Common myeloid progenitor, CD34-positive (primary cell): ENCODE results near the gene COBLL1.

Source experiments
- CTCF ChIA-PET: fragments of 350-600 bp; sonication (Branson Sonifier 250); formaldehyde crosslinking; loops from one replicate; lab custom pipeline; 2021; ENCODE audit warnings: antibody characterized with exemption; lab: Charles Lee
- POLR2A ChIA-PET: fragments of 350-600 bp; sonication (Branson Sonifier 250); formaldehyde crosslinking; loops from one replicate; lab custom pipeline; 2021; ENCODE audit warnings: antibody characterized with exemption; lab: Charles Lee
- DNase-seq, 3 donors: peaks; one replicate each; pipeline versions ENCODE4 v3.0.0 to v3.0.0-alpha.2; 2013
- H3K27ac ChIP-seq, 2 experiments: 1 replicate in 1 of 2; 2 replicates in 1 of 2; pipeline ENCODE4 v1.7.0; 2013; ENCODE audit warnings: inconsistent platforms in 2 of 2, low read length in 2 of 2, mild to moderate bottlenecking in 2 of 2, low read depth in 1 of 2, moderate library complexity in 1 of 2; ENCODE audit not compliant: severe bottlenecking in 2 of 2, insufficient read depth in 1 of 2, poor library complexity in 1 of 2
- H3K27me3 ChIP-seq, 5 experiments: replicated peaks in 2 of 5; 1 replicate in 3 of 5; 2 replicates in 2 of 5; pipeline versions ENCODE4 v1.6.1 to v1.7.0; 2013; ENCODE audit warnings: low read length in 4 of 5, mild to moderate bottlenecking in 2 of 5, moderate library complexity in 2 of 5, inconsistent platforms in 1 of 5; ENCODE audit not compliant: insufficient read depth in 5 of 5, control insufficient read depth in 4 of 5
- H3K36me3 ChIP-seq, 4 experiments: 1 replicate in 2 of 4; 2 replicates in 2 of 4; pipeline versions ENCODE4 v1.6.1 to v1.7.0; 2013; ENCODE audit warnings: low read length in 3 of 4, control low read depth in 1 of 4, mild to moderate bottlenecking in 1 of 4; ENCODE audit not compliant: control insufficient read depth in 4 of 4, insufficient read depth in 4 of 4
- H3K4me1 ChIP-seq, 4 experiments: 1 replicate in 3 of 4; 2 replicates in 1 of 4; pipeline versions ENCODE4 v1.6.1 to v1.7.1; 2013; ENCODE audit warnings: low read length in 3 of 4, mild to moderate bottlenecking in 3 of 4, control low read depth in 1 of 4, inconsistent platforms in 1 of 4, moderate library complexity in 1 of 4; ENCODE audit not compliant: control insufficient read depth in 4 of 4, insufficient read depth in 4 of 4; ENCODE audit errors: control extremely low read depth in 1 of 4
- H3K4me3 ChIP-seq, 7 experiments: 1 replicate in 4 of 7; 2 replicates in 3 of 7; pipeline versions ENCODE4 v1.5.1 to v1.7.0; 2013; ENCODE audit warnings: mild to moderate bottlenecking in 7 of 7, low read length in 6 of 7, moderate library complexity in 6 of 7, inconsistent platforms in 2 of 7, low read depth in 2 of 7, control low read depth in 1 of 7; ENCODE audit not compliant: insufficient read depth in 4 of 7, control insufficient read depth in 1 of 7; ENCODE audit errors: extremely low read depth in 1 of 7
- H3K9me3 ChIP-seq, 5 experiments: 1 replicate in 4 of 5; 2 replicates in 1 of 5; pipeline versions ENCODE4 v1.6.1 to v1.7.1; 2013; ENCODE audit warnings: low read length in 4 of 5, mild to moderate bottlenecking in 2 of 5, inconsistent platforms in 1 of 5, low read depth in 1 of 5, moderate library complexity in 1 of 5; ENCODE audit not compliant: control insufficient read depth in 4 of 5, insufficient read depth in 2 of 5; ENCODE audit errors: control extremely low read depth in 1 of 5
- WGBS: methylation state at CpG from one replicate; pipeline ENCODE4 v1.1.5; 2013; ENCODE audit not compliant: insufficient coverage; 5-methylcytosine and 5-hydroxymethylcytosine counted together

COBLL1 gene

GRCh38 chr2:164692958-164693357 lies 148.7 kb downstream of the COBLL1 start:
- Histone ChIP-seq H3K27ac (no peak overlapping the region), H3K27me3 (no peaks in the 10 kb centered on the region), H3K4me1 (no peaks in the 10 kb centered on the region), H3K36me3 (peaks cover 7 to 22% (median 15%) of the 10 kb centered on the region in 4 experiments), H3K9me3 (no peaks in the 10 kb centered on the region), H3K4me3 (no peak overlapping the region)
- ChIA-PET POLR2A (no interaction called here), CTCF (no interaction called here)
- DNase-seq, result no peak
- WGBS, result no CpG with 5 or more reads among the region's 2 CpGs

GRCh38 chr2:164692114-164692513 lies 149.5 kb downstream of the COBLL1 start:
- H3K4me1 ChIP-seq, result no peaks in the 10 kb centered on the region
- no peaks in the 10 kb centered on the region for H3K27me3 ChIP-seq
- no peak overlapping the region for H3K27ac ChIP-seq
- DNase-seq, result no peak
- no peak overlapping the region for H3K4me3 ChIP-seq
- peaks cover 7 to 25% (median 15%) of the 10 kb centered on the region in 4 experiments for H3K36me3 ChIP-seq
- H3K9me3 ChIP-seq, result no peaks in the 10 kb centered on the region
- POLR2A ChIA-PET, result no interaction called here
- CTCF ChIA-PET, result interaction anchor here (1.5 kb wide), 1 partner anchor 11 kb away, joined by 4 read pairs; no protein-coding TSS in a partner anchor
- WGBS, result 94% methylated on average over 3 of the region's 3 CpGs

GRCh38 chr2:164691346-164691887 lies 150.2 kb downstream of the COBLL1 start:
- peaks cover 7 to 25% (median 15%) of the 10 kb centered on the region in 4 experiments for H3K36me3 ChIP-seq
- no peak for DNase-seq
- POLR2A ChIA-PET, result no interaction called here
- H3K27ac ChIP-seq, result no peak overlapping the region
- H3K27me3 ChIP-seq, result no peaks in the 10 kb centered on the region
- H3K9me3 ChIP-seq, result no peaks in the 10 kb centered on the region
- no peak overlapping the region for H3K4me3 ChIP-seq
- H3K4me1 ChIP-seq, result no peaks in the 10 kb centered on the region
- CTCF ChIA-PET, result interaction anchor here (1.5 kb wide), 1 partner anchor 11 kb away, joined by 4 read pairs; no protein-coding TSS in a partner anchor
- WGBS, result 100% methylated on average over 2 of the region's 2 CpGs

- Histone ChIP-seq H3K9me3 (no peaks in the 10 kb centered on the region), H3K27ac (no peak overlapping the region), H3K4me1 (no peaks in the 10 kb centered on the region), H3K36me3 (peaks cover 7 to 24% (median 16%) of the 10 kb centered on the region in 4 experiments), H3K4me3 (no peak overlapping the region), H3K27me3 (no peaks in the 10 kb centered on the region)
- ChIA-PET CTCF (no interaction called here), POLR2A (no interaction called here)
- WGBS, result 100% methylated on average over 1 of the region's 2 CpGs
- DNase-seq, result no peak
Measured at GRCh38 chr2:164690361-164690760, 151.3 kb downstream of the COBLL1 start.

- Histone ChIP-seq H3K27me3 (no peaks in the 10 kb centered on the region), H3K4me1 (no peaks in the 10 kb centered on the region), H3K27ac (no peak overlapping the region), H3K4me3 (no peak overlapping the region), H3K9me3 (no peaks in the 10 kb centered on the region), H3K36me3 (peaks cover 6 to 11% (median 9%) of the 10 kb centered on the region in 4 experiments)
- DNase-seq, result no peak
- ChIA-PET POLR2A (no interaction called here), CTCF (no interaction called here)
- WGBS, result no CpG with 5 or more reads among the region's 1 CpG
Measured at GRCh38 chr2:164688896-164689419, 152.7 kb downstream of the COBLL1 start.

- Histone ChIP-seq H3K4me1 (no peaks in the 10 kb centered on the region), H3K27me3 (no peaks in the 10 kb centered on the region), H3K4me3 (no peak overlapping the region), H3K27ac (no peak overlapping the region), H3K36me3 (peaks cover 0 to 4% (median 0%) of the 10 kb centered on the region in 4 experiments), H3K9me3 (peaks cover 0 to 6% (median 3%) of the 10 kb centered on the region in 5 experiments)
- no CpG with 5 or more reads among the region's 1 CpG for WGBS
- DNase-seq, result no peak
- POLR2A ChIA-PET, result no interaction called here
- CTCF ChIA-PET, result no interaction called here
Measured at GRCh38 chr2:164681009-164681408, 160.6 kb downstream of the COBLL1 start.

- H3K9me3 ChIP-seq, result peaks cover 0 to 6% (median 3%) of the 10 kb centered on the region in 5 experiments
- DNase-seq, result no peak
- no peaks in the 10 kb centered on the region for H3K27me3 ChIP-seq
- ChIA-PET CTCF (no interaction called here), POLR2A (no interaction called here)
- no peaks in the 10 kb centered on the region for H3K36me3 ChIP-seq
- H3K4me3 ChIP-seq, result no peak overlapping the region
- no peak overlapping the region for H3K27ac ChIP-seq
- no peaks in the 10 kb centered on the region for H3K4me1 ChIP-seq
- 94% methylated on average over 3 of the region's 4 CpGs for WGBS
Measured at GRCh38 chr2:164678631-164679149, 162.9 kb downstream of the COBLL1 start.
